Measurements from ENCODE around the gene NLRC5. TPM values are rescaled to one million over a fixed set of nuclear protein-coding genes. Genes with fewer than 3 reads are reported as not detected.
A peak's percentile ranks its signal among the peaks of the same experiment; 100 is the strongest.

The NLRC5 gene
- total and polyA plus RNA-seq, 9 of the 15 experiments (the other 6 are each of a cell fraction or from before 2014, with no cell fraction given), result 0.59 to 0.71 TPM; not detected in 7

DNA sequence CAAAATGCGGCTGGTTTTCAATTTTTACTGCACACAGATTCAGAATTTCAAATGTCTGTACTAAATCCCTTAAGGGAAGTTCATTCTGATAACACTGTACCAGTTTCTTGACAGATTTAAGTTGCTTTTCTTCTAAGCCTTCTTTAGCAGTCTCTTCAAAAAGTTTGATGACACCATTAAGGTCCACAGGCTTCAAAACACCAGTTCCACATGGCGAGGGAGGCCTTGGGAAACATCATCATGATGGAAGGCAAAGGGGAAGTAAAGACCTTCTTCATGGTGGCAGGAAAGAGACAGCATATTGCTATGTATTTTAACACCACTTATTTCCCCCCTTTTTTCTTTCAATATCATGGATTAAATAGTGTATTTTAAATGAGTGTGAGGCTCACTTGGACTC lies 24.5 kb downstream of the NLRC5 start:
- Histone ChIP-seq H4K20me1 (replicated peaks; ENCODE audit: control insufficient read depth, insufficient read depth, low read length) (no peaks in the 10 kb centered on the region), H3K27ac (ENCODE audit: extremely low read depth, low read depth, low read length) (no peak overlapping the region), H3K36me3 (ENCODE audit: control insufficient read depth, insufficient read depth, low read length) (no peaks in the 10 kb centered on the region), H3K9me1 (ENCODE audit: control insufficient read depth, insufficient read depth, low read length) (no peaks in the 10 kb centered on the region), H3K9ac (ENCODE audit: insufficient read depth in 1 of 2, low read depth in 2 of 2, low read length in 2 of 2) (no peak overlapping the region), H3K4me2 (ENCODE audit: insufficient read depth, low read length) (no peak overlapping the region), H3K9me3 (replicated peaks; ENCODE audit: control insufficient read depth, insufficient read depth, low read depth, low read length) (no peaks in the 10 kb centered on the region), H3K4me1 (replicated peaks in 1 of 2; ENCODE audit: control insufficient read depth in 2 of 2, insufficient read depth in 2 of 2, low read length in 2 of 2) (no peaks in the 10 kb centered on the region), H3K27me3 (ENCODE audit: control insufficient read depth in 2 of 2, insufficient read depth in 2 of 2, low read length in 2 of 2) (peaks cover 25 to 36% of the 10 kb centered on the region in 2 experiments), H3K79me2 (ENCODE audit: control insufficient read depth, insufficient read depth, low read length) (no peaks in the 10 kb centered on the region), H2AFZ (ENCODE audit: low read depth, low read length) (no peak overlapping the region), H3K4me3 (no peak overlapping the region)
- no TSS peak for BruUV-seq (replicated peaks)
- ATAC-seq (no peak), FAIRE-seq (peak; percentile 32), DNase-seq (ENCODE audit: extremely low read depth in 1 of 4, low spot score in 3 of 4) (no peak)
- intact Hi-C loops (cut with micrococcal nuclease), result no loop called here
- WGBS (ENCODE audit: insufficient coverage, low coverage, missing lambda C conversion rate), result 3% methylated on average over 2 of the region's 2 CpGs
- no peak for TF ChIP-seq MED1 (CRISPR knock-in tag; IDR thresholded peaks at IDR 0.05; ENCODE audit: borderline replicate concordance)
- no peak for TF ChIP-seq XRCC3 (IDR thresholded peaks at IDR 0.05)
- TF ChIP-seq, protein P1, sequence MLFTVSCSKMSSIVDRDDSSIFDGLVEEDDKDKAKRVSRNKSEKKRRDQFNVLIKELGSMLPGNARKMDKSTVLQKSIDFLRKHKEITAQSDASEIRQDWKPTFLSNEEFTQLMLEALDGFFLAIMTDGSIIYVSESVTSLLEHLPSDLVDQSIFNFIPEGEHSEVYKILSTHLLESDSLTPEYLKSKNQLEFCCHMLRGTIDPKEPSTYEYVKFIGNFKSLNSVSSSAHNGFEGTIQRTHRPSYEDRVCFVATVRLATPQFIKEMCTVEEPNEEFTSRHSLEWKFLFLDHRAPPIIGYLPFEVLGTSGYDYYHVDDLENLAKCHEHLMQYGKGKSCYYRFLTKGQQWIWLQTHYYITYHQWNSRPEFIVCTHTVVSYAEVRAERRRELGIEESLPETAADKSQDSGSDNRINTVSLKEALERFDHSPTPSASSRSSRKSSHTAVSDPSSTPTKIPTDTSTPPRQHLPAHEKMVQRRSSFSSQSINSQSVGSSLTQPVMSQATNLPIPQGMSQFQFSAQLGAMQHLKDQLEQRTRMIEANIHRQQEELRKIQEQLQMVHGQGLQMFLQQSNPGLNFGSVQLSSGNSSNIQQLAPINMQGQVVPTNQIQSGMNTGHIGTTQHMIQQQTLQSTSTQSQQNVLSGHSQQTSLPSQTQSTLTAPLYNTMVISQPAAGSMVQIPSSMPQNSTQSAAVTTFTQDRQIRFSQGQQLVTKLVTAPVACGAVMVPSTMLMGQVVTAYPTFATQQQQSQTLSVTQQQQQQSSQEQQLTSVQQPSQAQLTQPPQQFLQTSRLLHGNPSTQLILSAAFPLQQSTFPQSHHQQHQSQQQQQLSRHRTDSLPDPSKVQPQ (CRISPR knock-in tag; IDR thresholded peaks at IDR 0.05; ENCODE audit: borderline replicate concordance), result no peak
- TF ChIP-seq CCAR2 (IDR thresholded peaks at IDR 0.05; ENCODE audit: low read depth, low read length), result no peak
- TF ChIP-seq, protein P2, sequence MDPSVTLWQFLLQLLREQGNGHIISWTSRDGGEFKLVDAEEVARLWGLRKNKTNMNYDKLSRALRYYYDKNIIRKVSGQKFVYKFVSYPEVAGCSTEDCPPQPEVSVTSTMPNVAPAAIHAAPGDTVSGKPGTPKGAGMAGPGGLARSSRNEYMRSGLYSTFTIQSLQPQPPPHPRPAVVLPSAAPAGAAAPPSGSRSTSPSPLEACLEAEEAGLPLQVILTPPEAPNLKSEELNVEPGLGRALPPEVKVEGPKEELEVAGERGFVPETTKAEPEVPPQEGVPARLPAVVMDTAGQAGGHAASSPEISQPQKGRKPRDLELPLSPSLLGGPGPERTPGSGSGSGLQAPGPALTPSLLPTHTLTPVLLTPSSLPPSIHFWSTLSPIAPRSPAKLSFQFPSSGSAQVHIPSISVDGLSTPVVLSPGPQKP (CRISPR knock-in tag; IDR thresholded peaks at IDR 0.05), result no peak
- TF ChIP-seq TSC22D4 (tag; IDR thresholded peaks at IDR 0.05), result no peak
- no peak for TF ChIP-seq ZSCAN29 (IDR thresholded peaks at IDR 0.05)
- no peak for TF ChIP-seq ZNF197 (CRISPR knock-in tag; IDR thresholded peaks at IDR 0.05; ENCODE audit: low read depth)
- no peak for TF ChIP-seq SAP30 (IDR thresholded peaks at IDR 0.05; ENCODE audit: borderline replicate concordance, insufficient read depth, low read depth, low read length, poor library complexity, severe bottlenecking)
- CTCF ChIA-PET (ENCODE audit: low intra/inter-chr PET ratio), result interaction anchor here (1.1 kb wide), 1 partner anchor 47 kb away, joined by 3 read pairs; no protein-coding TSS in a partner anchor
- in situ Hi-C loops (cut with MboI), result no loop called here
- POLR2A ChIA-PET, result no interaction called here
